ENCODE measurements around the gene TUBB2A. TPM values are rescaled to one million over a fixed set of nuclear protein-coding genes. Genes with fewer than 3 reads are reported as not detected.
"Not testable (repeated sequence)": the region's sequence is repeated elsewhere in the genome, so short reads cannot be mapped to it uniquely, and the experiment has no call there.

TUBB2A gene
- total RNA-seq, 1 experiment from 2014 or later, result 112 TPM

GRCh38 chr6:3175715-3176402 lies 18.5 kb upstream of the TUBB2A start:
- DNase-seq (ENCODE audit: low spot score), result no peak
- TF ChIP-seq, protein P1, sequence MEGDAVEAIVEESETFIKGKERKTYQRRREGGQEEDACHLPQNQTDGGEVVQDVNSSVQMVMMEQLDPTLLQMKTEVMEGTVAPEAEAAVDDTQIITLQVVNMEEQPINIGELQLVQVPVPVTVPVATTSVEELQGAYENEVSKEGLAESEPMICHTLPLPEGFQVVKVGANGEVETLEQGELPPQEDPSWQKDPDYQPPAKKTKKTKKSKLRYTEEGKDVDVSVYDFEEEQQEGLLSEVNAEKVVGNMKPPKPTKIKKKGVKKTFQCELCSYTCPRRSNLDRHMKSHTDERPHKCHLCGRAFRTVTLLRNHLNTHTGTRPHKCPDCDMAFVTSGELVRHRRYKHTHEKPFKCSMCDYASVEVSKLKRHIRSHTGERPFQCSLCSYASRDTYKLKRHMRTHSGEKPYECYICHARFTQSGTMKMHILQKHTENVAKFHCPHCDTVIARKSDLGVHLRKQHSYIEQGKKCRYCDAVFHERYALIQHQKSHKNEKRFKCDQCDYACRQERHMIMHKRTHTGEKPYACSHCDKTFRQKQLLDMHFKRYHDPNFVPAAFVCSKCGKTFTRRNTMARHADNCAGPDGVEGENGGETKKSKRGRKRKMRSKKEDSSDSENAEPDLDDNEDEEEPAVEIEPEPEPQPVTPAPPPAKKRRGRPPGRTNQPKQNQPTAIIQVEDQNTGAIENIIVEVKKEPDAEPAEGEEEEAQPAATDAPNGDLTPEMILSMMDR (conservative IDR thresholded peaks at IDR 0.05; ENCODE audit: low read depth, low read length), result no peak
- TF ChIP-seq EZH2 (IDR thresholded peaks at IDR 0.05; ENCODE audit: borderline replicate concordance, low read depth, low read length, poor library complexity, severe bottlenecking), result no peak
- Histone ChIP-seq H3K9me3 (ENCODE audit: low read depth, low read length, poor library complexity, severe bottlenecking) (no peaks in the 10 kb centered on the region), H3K27me3 (replicated peaks; ENCODE audit: insufficient read depth, low read depth, low read length, poor library complexity) (no peaks in the 10 kb centered on the region), H3K27ac (ENCODE audit: low read depth, low read length, poor library complexity, severe bottlenecking) (no peak overlapping the region), H3K4me1 (ENCODE audit: insufficient read depth, low read length, poor library complexity, severe bottlenecking) (no peaks in the 10 kb centered on the region), H3K36me3 (ENCODE audit: insufficient read depth, low read length, poor library complexity, severe bottlenecking) (no peaks in the 10 kb centered on the region), H3K4me3 (ENCODE audit: low read depth, low read length, poor library complexity, severe bottlenecking) (no peak overlapping the region)
- no TSS peak for BruUV-seq (replicated peaks)
- ChIA-PET CTCF (no interaction called here), POLR2A (ENCODE audit: low non-redundant PET) (no interaction called here)
- intact Hi-C loops (cut with micrococcal nuclease; ENCODE audit: unreplicated experiment), result no loop called here

GRCh38 chr6:3173636-3174089 lies 16.3 kb upstream of the TUBB2A start:
- POLR2A ChIA-PET (ENCODE audit: low non-redundant PET); intact Hi-C loops (cut with micrococcal nuclease; ENCODE audit: unreplicated experiment); H3K4me1 ChIP-seq (ENCODE audit: insufficient read depth, low read length, poor library complexity, severe bottlenecking); H3K9me3 ChIP-seq (ENCODE audit: low read depth, low read length, poor library complexity, severe bottlenecking); H3K36me3 ChIP-seq (ENCODE audit: insufficient read depth, low read length, poor library complexity, severe bottlenecking); DNase-seq (ENCODE audit: low spot score); CTCF ChIA-PET; H3K4me3 ChIP-seq (ENCODE audit: low read depth, low read length, poor library complexity, severe bottlenecking); H3K27ac ChIP-seq (ENCODE audit: low read depth, low read length, poor library complexity, severe bottlenecking); BruUV-seq (replicated peaks); H3K27me3 ChIP-seq (replicated peaks; ENCODE audit: insufficient read depth, low read depth, low read length, poor library complexity): not testable (repeated sequence)

GRCh38 chr6:3172789-3173188 lies 15.4 kb upstream of the TUBB2A start:
- intact Hi-C loops (cut with micrococcal nuclease; ENCODE audit: unreplicated experiment); H3K9me3 ChIP-seq (ENCODE audit: low read depth, low read length, poor library complexity, severe bottlenecking); H3K4me1 ChIP-seq (ENCODE audit: insufficient read depth, low read length, poor library complexity, severe bottlenecking); CTCF ChIA-PET; H3K27ac ChIP-seq (ENCODE audit: low read depth, low read length, poor library complexity, severe bottlenecking); DNase-seq (ENCODE audit: low spot score); H3K36me3 ChIP-seq (ENCODE audit: insufficient read depth, low read length, poor library complexity, severe bottlenecking); H3K27me3 ChIP-seq (replicated peaks; ENCODE audit: insufficient read depth, low read depth, low read length, poor library complexity); BruUV-seq (replicated peaks); H3K4me3 ChIP-seq (ENCODE audit: low read depth, low read length, poor library complexity, severe bottlenecking): not testable (repeated sequence)
- POLR2A ChIA-PET (ENCODE audit: low non-redundant PET), result interaction anchor here (0.6 kb wide), 1 partner anchor 603 kb away, joined by 3 read pairs; no protein-coding TSS in a partner anchor

DNA sequence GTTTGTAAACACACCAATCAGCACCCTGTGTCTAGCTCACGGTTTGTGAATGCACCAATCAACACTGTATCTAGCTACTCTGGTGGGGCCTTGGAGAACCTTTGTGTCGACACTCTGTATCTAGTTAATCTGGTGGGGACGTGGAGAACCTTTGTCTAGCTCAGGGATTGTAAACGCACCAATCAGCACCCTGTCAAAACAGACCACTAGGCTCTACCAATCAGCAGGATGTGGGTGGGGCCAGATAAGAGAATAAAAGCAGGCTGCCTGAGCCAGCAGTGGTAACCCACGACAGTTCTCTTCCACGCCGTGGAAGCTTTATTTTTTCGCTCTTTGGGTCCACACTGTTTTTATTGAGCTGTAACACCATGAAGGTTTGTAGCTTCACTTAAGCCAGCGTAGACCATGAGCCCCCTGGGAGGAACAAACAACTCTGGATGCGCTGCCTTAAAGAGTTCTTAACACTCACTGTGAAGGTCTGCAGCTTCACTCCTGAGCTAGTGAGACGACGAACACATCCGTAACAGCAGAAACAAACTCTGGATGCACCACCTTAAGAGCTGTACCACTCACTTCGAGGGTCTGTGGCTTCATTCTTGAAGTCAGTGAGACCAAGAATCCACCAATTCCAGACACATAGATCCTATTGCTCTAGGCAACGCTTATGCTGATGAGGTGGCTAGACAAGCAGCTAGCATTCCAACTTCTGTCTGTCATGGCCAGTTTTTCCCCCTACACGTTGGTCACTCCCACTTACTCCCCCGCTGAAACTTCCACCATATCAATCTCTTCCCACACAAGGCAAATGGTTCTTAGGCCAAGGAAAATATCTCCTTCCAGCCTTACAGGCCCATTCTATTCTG lies 14.2 kb upstream of the TUBB2A start:
- H3K4me3 ChIP-seq (ENCODE audit: low read depth, low read length, poor library complexity, severe bottlenecking); H3K4me1 ChIP-seq (ENCODE audit: insufficient read depth, low read length, poor library complexity, severe bottlenecking); H3K27ac ChIP-seq (ENCODE audit: low read depth, low read length, poor library complexity, severe bottlenecking); H3K27me3 ChIP-seq (replicated peaks; ENCODE audit: insufficient read depth, low read depth, low read length, poor library complexity); intact Hi-C loops (cut with micrococcal nuclease; ENCODE audit: unreplicated experiment); DNase-seq (ENCODE audit: low spot score); H3K36me3 ChIP-seq (ENCODE audit: insufficient read depth, low read length, poor library complexity, severe bottlenecking); CTCF ChIA-PET; H3K9me3 ChIP-seq (ENCODE audit: low read depth, low read length, poor library complexity, severe bottlenecking); BruUV-seq (replicated peaks); POLR2A ChIA-PET (ENCODE audit: low non-redundant PET): not testable (repeated sequence)

DNA sequence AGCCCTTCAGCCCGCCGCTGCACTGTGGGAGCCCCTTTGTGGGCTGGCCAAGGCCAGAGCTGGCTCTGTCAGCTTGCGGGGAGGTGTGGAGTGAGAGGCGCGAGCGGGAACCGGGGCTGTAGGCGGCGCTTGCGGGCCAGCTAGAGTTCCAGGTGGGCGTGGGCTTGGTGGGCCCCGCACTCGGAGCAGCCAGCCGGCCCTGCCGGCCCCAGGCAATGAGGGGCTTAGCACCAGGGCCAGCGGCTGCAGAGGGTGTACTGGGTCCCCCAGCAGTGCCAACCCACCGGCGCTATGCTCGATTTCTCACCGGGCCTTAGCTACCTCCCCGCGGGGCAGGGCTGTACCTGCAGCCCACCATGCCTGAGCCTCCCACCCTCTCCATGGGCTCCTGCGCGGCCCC lies 13.3 kb upstream of the TUBB2A start:
- H3K27me3 ChIP-seq (replicated peaks; ENCODE audit: insufficient read depth, low read depth, low read length, poor library complexity); CTCF ChIA-PET; H3K27ac ChIP-seq (ENCODE audit: low read depth, low read length, poor library complexity, severe bottlenecking); intact Hi-C loops (cut with micrococcal nuclease; ENCODE audit: unreplicated experiment); POLR2A ChIA-PET (ENCODE audit: low non-redundant PET); BruUV-seq (replicated peaks); H3K4me1 ChIP-seq (ENCODE audit: insufficient read depth, low read length, poor library complexity, severe bottlenecking); DNase-seq (ENCODE audit: low spot score); H3K9me3 ChIP-seq (ENCODE audit: low read depth, low read length, poor library complexity, severe bottlenecking); H3K36me3 ChIP-seq (ENCODE audit: insufficient read depth, low read length, poor library complexity, severe bottlenecking); H3K4me3 ChIP-seq (ENCODE audit: low read depth, low read length, poor library complexity, severe bottlenecking): not testable (repeated sequence)

DNA sequence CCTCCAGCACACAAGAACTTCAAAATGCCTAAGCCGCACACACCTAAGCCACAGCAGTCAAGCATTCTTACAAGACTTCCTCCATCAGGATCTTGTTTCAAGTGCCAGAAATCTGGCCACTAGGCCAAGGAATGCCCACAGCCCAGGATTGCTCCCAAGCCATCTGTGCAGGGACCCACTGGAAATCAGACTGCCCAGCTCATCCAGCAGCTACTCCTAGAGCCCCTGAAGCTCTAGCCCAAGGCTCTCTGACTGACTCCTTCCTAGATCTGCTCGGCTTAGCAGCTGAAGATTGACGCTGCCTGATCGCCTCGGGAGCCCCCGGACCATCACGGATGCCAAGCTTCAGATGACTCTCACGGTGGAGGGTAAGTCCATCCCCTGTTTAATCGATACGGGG lies 10.7 kb upstream of the TUBB2A start:
- DNase-seq (ENCODE audit: low spot score); H3K27ac ChIP-seq (ENCODE audit: low read depth, low read length, poor library complexity, severe bottlenecking); POLR2A ChIA-PET (ENCODE audit: low non-redundant PET); H3K4me3 ChIP-seq (ENCODE audit: low read depth, low read length, poor library complexity, severe bottlenecking); H3K36me3 ChIP-seq (ENCODE audit: insufficient read depth, low read length, poor library complexity, severe bottlenecking); BruUV-seq (replicated peaks); intact Hi-C loops (cut with micrococcal nuclease; ENCODE audit: unreplicated experiment); H3K9me3 ChIP-seq (ENCODE audit: low read depth, low read length, poor library complexity, severe bottlenecking); H3K27me3 ChIP-seq (replicated peaks; ENCODE audit: insufficient read depth, low read depth, low read length, poor library complexity): not testable (repeated sequence)
- peaks cover 23% of the 10 kb centered on the region for H3K4me1 ChIP-seq (ENCODE audit: insufficient read depth, low read length, poor library complexity, severe bottlenecking)
- CTCF ChIA-PET, result interaction anchor here (0.6 kb wide), 1 partner anchor 782 kb away, joined by 3 read pairs; no protein-coding TSS in a partner anchor
